GM04504 (cell line): ENCODE data around the gene ATP5PO.
"Not testable (repeated sequence)": the region's sequence is repeated elsewhere in the genome, so short reads cannot be mapped to it uniquely, and the experiment has no call there.

Experiments
- DNase-seq: peaks from one replicate; pipeline ENCODE4 v3.0.0-alpha.2; 2012; ENCODE audit warnings: low read depth

Gene ATP5PO

DNA sequence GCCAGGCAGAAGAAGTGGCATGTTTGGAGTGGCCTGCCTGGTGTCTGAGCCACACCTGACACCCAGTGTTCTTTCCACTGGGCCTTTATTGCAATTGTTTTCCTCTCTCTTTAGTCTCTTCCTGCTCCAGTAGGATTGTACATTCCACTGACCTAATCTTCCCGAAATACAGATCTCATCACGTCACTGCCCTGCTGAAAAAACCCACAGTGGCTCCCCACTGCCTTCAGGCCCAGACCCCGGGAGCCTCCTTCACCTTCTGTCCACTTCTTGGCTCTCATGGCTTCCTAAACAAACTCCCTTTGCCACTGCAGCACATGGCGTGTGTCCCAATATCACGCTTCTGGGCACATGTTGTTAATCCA, 25.3 kb upstream of the ATP5PO start:
- no peak for DNase-seq

DNA sequence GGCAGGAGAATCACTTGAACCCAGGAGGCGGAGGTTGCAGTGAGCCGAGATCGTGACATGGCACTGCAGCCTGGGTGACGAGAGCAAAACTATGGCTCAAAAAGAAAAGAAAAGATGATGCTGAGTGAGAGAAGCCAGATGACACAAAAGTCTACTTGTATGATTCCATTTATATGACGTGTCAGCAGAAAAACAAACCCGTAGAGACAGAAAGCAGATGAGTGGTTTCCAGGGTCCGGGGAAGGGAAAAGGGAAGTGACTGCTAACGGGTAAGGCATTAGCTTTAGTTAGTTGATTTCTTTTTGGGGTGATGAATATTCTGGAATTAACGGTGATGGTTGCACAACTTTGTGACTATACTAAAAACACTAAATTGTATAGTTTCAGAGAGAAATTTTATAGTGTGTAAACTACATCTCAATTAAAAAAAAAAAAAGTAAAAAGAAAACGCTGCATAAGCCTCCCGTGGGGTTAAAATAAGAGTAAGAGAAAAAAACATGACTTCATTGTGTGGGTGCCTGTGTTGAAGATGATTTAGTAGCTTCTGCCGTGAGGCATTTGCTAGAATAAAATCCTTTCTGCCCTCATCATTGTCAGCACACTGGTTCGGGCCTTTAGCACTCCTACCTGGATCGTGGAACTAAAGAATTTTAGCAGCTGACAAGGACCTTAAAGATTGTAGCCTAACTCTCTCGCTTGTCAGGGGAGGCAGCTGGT, 24.7 kb upstream of the ATP5PO start:
- no peak for DNase-seq

DNA sequence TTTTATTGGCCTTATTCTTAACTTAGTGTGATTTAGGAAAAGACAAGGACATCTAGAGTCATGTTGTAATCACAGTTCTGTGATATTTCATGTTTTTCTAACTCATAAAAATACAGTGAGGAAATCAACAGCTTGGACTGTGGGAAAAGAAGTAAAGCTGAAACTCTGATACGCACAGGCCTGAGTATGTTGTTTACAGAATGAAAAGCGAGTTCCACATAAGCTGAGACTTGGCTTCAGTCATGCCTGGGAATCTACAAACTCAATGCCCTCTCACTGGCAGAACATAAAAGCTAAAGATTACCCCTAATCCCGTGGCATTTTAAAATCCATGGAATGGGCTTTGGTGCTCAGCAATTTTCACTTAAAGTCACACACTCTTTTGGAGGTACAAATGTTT, 23.6 kb upstream of the ATP5PO start:
- no peak for DNase-seq

DNA sequence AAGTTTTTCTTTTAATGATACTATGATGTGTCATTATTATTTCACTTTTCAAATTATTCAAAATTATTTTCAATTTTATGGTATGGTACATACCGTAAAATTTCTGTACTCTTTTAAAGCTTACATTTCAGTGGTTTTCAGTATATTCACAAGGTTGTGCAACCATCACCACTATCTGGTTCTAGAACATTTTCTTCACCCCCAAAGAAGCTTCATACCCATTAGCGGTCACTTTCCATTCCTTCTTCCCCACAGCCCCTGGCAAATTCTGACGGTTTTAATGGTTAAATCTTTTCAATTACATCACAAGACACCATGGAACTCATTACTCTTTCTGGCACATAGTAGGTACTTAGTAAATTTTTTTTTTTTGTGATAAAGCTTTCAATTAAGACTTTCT, 22.8 kb upstream of the ATP5PO start:
- DNase-seq = no peak

DNA sequence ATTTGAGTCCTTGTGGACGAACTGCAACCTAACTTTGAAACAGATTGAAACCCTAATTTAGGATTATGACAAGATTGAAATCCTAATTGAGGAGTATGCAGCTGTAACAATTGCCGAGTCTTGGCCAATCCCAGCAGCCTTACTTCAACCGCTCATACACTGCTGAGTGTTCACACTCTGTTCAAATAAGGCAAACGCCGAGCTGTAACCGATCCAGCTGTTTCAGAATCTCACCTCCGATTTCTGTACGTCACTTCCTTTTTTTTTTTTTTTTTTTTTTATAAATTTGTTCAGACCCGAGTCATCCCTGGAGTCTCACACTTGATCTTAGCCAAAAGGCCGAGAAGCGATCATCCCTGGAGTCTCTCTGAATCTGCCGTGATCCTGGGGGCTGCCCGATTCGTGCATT, 22.3 kb upstream of the ATP5PO start:
- DNase-seq = no peak

DNA sequence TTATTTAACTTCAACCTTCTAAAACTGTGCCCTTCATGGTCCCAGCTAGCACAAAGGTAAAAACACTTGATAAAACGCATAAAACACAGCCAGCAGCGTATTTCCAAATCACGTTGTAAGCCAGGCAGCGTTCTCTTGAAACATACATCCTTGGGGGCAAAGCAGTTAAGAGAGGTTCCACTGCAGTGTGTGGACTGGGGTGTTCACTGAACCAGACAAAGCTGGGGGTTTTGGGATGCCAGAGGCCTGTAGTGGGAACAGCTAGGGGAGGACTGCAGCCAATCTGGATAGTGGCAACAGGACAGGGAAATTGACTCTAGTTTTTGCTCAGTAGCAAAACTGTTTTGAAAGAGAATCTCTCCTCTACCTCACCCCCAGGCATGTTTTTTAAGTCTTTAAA, 21.5 kb upstream of the ATP5PO start:
- DNase-seq = no peak

DNA sequence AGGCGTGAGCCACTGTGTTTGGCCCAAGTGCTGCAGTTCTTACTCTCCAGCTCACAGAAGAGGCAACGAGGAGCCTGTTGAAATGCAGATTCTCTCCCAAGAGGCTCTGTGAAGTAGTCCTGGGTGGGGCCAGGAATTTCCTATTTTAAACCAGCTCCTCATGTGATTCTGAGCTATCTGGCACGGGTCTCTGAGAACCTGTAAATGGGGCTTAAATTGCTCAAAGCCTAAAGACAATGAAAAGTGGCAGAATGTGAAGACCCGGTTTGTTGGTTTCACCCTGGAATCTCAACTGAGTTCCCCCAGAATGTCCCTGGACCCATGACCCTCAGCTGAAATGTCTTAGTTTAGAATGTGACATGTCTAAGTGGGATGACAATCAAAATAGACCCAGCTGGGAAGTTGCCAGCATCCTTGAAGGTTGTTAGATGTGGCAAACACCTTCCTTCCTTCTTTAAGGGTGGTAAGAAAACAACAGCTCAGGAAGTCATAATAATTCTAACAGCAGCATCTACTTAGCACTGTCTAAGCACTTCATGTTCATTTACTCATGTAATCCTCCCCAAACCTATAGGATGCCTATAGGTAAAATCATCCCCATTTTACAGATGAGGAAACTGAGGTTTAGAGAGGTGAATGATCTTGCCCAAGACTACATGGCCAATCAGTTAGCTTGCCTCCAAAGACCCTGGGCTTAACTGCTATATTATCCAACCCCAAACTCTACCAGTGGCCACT, 20.9 kb upstream of the ATP5PO start:
- DNase-seq = no peak

DNA sequence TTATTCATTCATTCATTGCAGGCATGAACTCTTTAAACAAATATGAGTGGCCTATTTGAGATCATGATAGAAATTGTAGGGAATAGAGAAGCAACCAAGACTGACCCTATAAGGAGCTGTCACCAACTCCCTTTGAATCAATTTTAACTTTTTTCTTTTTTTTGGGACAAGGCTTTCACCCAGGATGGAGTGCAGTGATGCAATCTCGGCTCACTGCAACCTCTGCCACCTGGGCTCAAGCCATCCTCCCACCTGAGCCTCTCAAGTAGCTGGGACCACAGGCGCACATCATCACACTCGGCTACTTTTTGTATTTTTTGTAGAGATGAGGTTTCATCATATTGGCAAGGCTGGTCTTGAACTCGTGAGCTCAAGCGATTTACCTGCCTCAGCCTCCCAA, 17.1 kb upstream of the ATP5PO start:
- no peak for DNase-seq

DNA sequence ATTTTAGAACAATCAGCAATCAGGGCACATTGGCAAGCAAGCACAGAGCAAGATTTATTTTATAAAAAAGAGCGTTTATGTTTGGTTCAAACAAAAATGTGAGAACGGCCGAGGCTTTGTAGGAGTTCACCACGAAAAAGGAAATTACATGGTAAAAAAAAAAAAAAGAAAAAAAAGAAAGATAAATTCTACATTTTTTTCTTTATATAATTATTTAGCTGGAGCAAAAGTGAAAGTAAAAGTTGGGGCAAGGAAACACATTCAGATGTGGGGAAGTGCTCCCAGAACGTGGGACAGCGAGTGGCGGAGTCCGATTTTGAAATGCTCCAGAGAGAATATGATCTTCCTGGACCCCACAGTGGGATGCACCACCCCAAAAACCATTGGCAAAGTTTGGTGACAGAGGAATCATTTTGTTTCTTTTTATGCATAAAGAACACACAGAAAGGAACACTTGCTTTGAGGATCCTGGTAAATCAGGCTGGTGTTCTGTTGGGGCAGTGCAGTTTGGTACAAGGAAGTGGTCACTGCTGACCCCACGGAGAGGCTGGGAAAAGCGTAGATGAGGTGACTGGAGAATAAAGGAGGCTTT, 16.3 kb upstream of the ATP5PO start:
- no peak for DNase-seq

DNA sequence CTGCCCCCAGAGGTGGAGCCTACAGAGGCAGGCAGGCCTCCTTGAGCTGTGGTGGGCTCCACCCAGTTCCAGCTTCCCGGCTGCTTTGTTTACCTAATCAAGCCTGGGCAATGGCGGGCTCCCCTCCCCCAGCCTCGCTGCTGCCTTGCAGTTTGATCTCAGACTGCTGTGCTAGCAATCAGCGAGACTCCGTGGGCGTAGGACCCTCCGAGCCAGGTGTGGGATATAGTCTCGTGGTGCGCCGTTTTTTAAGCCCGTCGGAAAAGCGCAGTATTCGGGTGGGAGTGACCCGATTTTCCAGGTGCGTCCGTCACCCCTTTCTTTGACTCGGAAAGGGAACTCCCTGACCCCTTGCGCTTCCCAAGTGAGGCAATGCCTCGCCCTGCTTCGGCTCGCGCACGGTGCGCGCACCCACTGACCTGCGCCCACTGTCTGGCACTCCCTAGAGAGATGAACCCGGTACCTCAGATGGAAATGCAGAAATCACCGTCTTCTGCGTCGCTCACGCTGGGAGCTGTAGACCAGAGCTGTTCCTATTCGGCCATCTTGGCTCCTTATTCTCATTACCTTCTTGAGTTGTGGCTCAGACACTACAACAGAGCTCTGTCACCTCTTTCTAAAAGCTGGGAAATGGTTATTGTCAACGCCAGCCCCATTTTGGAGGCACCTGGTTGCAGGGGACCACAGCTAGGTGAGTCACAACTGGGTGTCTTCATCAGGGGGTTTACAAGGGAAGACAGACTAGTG, 15.6 kb upstream of the ATP5PO start:
- not testable (repeated sequence) for DNase-seq

DNA sequence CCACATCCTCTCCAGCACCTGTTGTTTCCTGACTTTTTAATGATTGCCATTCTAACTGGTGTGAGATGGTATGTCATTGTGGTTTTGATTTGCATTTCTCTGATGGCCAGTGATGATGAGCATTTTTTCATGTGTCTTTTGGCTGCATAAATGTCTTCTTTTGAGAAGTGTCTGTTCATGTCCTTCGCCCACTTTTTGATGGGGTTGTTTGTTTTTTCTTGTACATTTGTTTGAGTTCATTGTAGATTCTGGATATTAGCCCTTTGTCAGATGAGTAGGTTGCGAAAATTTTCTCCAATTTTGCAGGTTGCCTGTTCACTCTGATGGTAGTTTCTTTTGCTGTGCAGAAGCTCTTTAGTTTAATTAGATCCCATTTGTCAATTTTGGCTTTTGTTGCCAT, 10.6 kb upstream of the ATP5PO start:
- DNase-seq = not testable (repeated sequence)

DNA sequence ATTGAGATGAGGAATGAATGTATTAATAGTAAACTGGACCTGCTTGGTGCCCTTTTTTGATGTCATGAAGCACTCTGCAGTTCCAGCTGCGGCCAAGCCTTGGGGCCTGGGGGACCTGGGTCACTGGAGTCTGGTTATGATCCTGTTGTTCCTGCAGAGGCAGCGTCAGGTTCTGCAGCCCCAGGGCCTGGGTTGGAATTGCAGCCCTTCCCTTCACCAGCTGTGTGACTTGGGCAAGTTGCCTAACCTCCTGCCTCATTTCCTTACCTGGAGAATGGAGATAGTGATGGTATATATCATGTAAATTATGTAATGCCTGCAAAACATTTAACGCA, 9.1 kb upstream of the ATP5PO start:
- DNase-seq = no peak

DNA sequence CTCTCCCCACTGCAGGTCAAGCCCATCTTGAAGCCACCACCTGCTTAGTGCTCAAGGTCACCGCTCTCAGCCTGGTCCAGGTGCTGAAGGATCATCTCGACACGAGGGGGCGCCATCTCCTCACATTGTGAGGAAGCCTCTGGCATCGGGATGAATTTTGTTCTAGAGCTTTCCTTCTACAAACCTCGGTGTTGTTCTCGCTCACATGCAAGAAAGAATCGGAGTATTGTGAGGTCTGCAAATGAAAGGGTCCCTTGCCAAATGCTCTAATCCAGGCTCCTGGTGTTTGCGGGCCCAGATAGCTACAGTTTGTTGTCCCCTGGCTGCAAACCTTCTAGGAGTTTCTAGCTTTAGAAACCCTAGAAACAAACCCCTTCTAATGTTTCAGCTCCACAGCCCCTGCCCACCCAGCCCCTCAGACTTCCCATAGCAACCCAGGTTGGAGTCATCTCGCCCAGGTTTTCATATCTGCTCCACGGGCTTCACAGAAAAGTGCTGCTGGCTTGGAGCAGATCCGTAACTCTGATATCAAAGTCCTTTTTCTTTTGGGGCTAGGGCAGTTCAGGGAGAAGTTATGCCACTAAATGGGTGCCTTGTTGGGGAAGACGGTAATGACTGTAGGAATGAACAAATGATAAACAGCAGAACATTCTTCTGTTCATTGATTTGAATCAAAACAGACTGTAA, 8.6 kb upstream of the ATP5PO start:
- DNase-seq = peak; percentile 52

DNA sequence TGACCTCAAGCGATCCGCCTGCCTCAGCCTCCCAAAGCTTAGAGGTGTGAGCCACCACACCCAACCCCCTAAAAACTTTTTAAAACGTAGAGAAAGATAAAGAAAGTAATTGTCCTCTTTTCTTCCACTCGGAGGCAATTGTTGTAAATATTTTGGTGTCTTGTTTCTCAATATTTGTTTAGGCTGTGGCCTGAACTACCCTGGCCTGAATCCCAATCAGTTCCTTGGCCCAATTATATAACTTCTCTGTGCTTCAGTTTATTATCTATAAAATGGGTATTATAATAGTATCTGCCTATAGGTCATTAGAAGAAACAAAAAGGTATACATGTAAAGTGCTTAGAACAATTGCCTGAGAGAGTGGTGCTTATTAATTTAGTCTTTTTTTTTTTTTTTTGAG, 1.8 kb upstream of the ATP5PO start:
- no peak for DNase-seq

DNA sequence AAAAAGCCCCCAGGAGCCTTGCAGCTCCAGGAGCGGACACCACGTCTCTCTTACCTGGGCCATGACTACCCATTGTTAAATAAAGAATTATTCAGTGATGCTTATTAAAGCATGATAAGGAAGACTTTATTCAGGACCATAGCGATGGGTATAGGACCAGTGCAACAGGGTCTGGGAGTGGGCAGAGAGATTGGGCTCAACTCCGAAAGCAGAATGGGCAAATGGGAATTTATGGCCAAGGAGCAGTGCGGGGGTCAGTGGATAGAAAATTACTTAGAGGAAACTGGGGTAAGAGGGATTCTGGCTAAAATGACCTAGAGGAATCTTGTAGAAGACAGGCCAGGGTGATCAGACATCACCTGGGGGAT, 580 bp upstream of the ATP5PO start:
- DNase-seq = no peak

DNA sequence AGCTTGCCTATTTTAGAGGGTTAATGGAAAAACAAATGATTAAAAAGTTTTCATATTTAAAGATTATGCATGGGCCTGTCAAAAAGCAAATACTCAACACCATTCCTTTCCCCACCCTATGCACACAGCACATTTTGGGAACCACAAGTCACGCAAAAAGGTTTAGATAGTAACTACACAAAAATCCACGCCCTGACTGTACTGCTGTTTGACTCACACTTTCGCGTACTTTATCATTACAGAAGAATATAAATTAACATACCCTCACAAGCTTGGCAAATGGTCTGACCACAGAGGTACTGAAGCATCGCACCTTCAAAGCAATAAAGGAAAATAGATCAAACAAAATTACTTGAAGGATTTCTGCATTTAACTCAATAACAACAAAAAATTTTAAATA, 1.4 kb downstream of the ATP5PO start:
- DNase-seq = no peak

DNA sequence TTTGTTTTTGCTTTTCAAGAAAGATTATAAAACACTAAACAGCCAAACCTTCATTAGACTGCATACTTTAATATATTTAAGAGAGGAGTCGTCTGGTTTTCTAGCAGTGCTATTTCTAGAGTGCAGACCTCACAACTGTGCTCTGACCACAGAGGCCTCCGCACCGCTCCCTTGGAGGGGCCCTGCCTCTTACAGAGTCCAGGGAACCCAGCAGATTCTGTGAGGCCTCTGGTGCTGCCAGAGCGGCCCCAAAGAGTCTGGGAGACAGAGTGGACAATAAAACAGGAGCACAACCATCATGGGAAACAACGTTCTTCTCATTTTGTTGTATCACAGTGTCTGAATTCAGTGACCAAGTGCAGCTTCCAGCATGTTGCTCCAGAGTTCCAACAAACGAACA, 5.8 kb downstream of the ATP5PO start:
- no peak for DNase-seq

DNA sequence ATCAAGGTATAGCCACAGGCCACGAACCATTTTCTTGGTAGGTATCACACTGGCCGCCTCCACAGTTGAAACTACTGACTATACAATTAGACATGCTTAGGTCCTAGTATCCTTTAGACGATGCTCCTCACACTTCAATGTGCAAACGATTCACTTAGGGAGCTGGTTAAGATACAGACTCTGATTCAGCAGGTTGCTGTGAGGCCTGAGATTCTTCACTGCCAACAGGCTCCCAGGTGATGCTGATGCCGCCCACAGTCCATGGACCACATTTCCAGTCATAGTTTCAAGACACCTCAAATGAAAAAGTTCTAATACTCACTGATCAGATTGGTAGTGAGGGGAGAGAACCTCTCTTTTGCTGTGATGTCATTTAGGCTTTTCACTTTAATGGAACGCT, 6.8 kb downstream of the ATP5PO start:
- DNase-seq = no peak

DNA sequence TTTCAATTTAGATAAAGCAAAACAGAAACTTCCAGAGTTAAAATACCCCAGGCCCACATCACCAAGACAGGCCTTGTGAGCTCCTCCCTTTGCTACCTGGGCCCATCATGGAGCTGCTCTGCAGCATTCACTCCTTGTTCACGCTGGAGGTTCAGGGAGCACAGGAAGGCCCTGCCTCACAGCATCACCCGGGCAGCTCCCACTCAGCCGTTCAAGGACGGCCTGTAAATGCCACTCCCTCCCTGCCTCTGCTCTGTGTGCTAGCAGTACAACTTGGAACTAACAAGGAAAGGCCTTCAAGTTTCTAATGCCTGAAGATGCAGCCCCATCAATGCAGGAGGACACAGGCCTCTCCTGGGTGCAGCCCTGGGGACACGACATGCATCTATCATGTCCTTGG, 11.6 kb downstream of the ATP5PO start:
- no peak for DNase-seq

DNA sequence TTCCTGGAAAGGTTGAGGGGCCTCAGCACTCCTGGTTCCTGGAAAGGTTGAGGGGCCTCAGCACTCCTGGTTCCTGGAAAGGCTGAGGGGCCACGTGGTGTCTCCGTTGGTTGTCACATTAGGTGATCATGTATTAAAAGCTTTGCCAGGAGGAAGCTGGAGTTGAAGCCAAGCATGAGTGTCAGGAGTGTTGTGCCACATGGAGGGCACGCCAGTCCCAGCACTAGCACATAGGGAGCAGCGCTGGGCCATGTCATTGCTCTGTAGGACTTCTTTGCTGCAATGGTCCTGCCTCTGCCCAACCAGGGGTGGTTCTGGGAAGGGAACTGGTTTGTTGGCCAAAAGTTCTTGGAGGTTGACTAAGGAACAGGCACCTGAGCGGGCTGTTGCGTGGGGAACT, 13.3 kb downstream of the ATP5PO start:
- DNase-seq = no peak

DNA sequence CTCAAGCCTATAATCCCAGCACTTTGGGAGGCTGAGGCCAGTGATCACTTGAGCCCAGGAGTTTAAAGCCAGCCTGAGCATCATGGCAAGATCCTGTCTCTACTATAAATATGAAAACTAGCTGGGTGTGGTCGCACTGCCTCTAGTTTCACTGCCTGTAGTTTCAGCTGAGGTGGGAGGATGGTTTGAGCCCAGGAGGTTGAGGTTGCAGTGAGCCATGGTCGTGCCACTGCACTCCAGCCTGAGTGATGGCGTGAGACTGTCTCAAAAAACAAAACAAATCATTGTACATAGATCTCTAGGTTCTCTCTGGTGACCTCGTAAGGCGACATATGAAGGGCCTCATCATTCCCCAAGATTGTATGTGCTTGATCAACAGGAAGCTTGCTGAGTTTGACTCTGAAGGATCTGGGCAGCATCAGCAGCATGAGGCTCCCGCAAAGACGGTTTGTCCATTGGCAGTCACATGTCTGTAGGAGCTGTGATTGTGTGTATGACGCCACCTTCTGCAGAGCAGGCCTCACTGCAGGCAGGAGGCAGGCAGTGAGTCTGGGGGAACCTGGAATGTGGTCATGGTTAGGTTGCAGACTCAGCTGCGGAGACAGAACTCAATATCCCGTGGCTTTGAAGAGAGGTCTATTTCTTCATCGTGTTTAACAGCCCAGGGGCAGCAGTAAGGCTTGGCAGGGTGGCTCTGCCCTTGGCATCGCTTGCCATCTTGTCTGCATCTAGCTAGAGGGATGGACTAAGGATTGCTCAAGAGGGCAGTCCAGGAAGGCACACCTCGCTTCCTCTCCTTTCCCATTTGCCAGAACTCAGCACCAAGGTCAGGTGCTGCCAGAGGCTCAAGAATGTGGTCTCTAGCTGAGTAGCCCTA, 14.0 kb downstream of the ATP5PO start:
- peak; percentile 46 for DNase-seq

DNA sequence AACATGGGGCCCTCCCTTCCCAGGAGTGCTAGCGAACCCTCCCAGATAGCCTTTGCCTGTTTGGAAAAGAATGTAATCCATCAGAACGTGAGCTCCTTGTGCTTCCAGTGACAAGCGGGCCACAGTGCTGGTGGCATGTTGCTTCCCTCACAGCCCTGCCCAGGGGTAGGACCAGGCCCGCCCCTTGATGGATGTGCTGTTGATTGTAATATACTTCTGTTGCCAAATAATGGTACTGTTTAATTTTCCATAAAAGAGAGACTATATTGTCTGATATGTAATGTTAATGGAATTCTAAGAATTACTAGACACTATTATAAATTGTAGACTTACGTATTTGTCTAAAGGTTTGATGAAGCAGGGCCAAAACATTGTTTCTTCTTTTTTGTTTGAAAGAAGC, 16.4 kb downstream of the ATP5PO start:
- no peak for DNase-seq
